ENCODE data around the gene PRXL2B.

DNA sequence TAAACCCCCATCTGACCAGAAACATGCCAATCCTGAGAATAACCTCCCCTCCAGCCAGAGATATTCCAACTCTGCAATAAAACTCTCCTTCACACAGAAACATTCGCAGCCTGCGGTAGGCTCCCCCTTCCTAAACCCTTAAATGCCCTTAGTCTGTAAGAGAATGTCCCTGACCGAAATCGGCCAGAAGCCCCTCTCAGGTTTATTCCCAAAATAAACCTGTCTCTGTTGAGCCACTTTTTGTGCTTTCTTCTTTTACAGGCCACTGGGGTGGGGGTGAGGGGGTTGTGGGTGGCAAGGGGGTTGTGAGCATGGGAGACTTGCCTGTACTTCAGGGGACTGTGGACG is 4.6 kb downstream of the PRXL2B start:
- no peak for TF ChIP-seq POLR2A (IDR thresholded peaks at IDR 0.05)
- TF ChIP-seq, protein P1, sequence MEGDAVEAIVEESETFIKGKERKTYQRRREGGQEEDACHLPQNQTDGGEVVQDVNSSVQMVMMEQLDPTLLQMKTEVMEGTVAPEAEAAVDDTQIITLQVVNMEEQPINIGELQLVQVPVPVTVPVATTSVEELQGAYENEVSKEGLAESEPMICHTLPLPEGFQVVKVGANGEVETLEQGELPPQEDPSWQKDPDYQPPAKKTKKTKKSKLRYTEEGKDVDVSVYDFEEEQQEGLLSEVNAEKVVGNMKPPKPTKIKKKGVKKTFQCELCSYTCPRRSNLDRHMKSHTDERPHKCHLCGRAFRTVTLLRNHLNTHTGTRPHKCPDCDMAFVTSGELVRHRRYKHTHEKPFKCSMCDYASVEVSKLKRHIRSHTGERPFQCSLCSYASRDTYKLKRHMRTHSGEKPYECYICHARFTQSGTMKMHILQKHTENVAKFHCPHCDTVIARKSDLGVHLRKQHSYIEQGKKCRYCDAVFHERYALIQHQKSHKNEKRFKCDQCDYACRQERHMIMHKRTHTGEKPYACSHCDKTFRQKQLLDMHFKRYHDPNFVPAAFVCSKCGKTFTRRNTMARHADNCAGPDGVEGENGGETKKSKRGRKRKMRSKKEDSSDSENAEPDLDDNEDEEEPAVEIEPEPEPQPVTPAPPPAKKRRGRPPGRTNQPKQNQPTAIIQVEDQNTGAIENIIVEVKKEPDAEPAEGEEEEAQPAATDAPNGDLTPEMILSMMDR (IDR thresholded peaks at IDR 0.05) = no peak

All from right lobe of liver (tissue), 4 donors.